HG03575 (cell line): ENCODE measurements around the gene PRKG1.

ENCODE experiments used
- ATAC-seq: cut with Tn5 transposase; IDR thresholded peaks from one replicate; pipeline ENCODE4 v1.9.1; 2021; ENCODE audit not compliant: unreplicated experiment, insufficient number of reproducible peaks, low FRiP score; ENCODE audit errors: extremely low read depth

PRKG1 gene

DNA sequence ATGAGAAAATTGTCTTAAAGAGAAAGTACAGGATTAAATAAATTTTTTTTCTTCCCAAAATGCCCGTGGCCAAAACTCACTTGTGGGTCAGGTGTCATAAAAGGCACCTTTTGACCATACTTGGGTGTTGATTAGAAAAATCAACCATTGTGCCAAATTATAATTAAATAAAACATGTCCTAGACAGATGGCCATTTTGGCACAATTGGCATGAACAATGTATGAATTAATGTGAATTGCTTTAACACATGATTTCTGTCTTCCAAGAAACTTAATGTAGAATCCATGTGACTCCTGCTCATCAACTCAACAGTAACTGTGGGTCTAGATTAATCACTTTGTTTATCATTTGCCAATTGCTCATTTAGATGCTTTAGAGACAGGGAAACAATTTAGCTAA, 561.1 kb downstream of the PRKG1 start:
- no peak for ATAC-seq

DNA sequence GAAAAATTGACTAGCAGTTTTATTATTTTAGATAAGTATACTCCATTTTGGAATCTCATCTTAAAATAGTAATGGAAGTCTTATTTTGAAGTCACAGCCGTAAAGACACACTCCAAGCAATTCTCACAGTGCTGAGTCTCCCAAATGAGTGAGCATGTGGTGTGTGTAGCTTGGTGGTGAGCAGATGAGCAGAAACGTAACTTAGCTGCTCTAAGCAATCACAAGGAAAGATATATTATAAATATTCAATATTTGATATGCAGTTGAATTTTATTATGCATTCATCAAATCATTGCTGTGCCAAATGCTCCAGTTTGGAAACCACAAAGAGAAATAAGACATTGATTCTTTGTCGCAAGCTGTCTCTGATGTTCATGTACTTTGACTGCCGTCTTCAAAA, 563.9 kb downstream of the PRKG1 start:
- ATAC-seq: no peak

DNA sequence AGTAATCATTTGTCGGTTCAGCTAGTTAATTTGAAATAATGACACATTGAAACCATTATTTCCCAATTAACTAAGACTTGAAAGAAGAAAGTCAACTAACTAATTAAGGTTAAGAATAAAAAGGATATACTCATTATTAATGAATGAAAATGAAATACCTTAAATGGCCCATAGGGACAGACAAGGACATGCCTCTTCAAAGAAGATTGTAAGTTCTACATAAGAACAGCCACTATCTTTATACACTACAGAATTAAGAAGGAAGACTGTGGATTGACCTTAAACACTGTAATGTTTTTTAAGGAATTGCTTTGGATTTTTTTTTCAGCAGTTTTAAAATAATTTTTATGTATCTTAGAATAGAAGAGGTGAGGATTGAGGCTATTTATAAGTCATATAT, 564.5 kb downstream of the PRKG1 start:
- ATAC-seq: no peak

DNA sequence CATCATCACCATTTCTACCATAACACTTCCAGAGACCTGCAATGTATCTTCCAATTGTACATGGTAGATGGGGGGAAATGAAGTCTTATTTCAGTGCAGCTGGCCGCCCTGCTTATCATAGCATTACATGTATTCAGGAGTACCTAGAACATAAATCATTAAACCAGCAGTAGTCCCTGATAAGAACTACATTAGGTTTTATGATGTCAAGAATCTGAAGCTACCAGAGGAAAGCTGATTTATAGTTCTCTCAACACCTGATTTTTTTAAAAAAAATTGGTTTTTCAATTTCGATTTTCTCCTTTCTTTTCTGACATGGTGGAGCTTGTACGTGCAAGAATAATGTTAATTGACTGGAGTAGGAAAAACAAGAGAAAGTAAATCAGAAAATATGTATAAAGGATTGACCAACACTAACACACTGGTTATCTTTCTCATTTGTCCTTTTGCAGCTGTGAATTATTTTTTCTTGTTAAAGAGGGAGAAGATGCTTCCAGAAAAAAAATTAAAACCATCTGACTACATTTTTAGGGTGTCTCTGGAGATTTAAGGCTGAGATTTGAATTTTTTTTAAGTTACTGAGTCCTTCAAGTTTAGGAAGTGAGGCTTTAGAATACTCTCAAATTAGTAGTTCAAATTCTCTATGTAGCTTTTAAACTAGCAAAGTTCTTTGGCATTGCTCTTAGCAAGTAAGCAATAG, 566.0 kb downstream of the PRKG1 start:
- no peak for ATAC-seq

DNA sequence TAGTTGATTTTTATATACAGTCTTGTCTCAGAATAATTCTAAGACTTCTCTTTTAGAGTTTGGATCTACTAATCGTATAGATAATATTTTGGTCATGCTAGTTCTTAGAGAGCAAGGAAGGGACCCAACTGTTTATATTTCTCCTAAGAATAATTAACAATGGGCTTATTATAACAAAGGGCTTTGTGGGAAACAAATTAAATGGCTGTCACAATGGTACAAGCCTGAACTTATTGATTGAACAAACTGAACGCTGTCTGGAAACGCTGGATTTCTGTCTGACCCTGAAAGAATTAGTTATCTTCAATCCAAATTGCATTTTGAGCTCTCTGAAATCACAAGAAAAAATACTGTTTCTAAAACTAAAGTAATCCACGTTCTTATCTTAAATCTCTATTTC, 568.3 kb downstream of the PRKG1 start:
- no peak for ATAC-seq

DNA sequence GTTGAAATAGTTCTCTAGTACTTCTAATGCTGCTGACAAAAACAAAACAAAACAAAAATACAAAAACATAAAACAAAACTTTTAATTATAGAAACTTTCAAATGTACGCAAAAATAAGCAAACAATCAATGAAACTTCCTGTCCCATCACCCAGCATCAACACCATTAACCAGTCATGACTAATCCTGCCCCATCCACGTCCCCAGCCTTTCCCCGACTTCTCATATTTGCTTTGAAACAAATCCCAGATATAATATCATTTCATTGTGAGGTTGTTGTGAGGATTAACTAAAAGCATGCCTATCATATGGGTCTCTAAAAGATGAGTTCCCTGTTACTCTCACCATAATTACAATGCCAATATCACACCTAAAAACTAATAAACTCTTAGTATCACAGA, 569.4 kb downstream of the PRKG1 start:
- ATAC-seq: no peak

DNA sequence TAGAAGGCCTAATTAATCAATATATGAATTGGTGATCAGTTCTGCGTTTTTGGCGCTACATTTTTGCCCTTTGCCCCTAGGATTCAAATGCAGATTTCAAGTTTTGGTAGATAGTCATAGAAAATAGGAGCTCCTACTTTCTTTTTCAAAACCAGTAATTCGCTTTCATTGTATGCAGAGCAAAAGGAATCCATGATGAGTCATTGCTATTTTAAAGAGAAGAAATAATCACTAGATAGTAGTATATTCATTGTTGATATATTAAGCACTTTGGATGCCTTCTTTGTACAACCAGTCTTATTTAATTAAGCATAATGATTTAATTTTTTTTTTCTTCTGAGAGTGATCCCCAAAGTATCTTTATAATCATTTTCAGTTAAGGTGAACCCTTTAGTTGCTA, 574.8 kb downstream of the PRKG1 start:
- no peak for ATAC-seq

DNA sequence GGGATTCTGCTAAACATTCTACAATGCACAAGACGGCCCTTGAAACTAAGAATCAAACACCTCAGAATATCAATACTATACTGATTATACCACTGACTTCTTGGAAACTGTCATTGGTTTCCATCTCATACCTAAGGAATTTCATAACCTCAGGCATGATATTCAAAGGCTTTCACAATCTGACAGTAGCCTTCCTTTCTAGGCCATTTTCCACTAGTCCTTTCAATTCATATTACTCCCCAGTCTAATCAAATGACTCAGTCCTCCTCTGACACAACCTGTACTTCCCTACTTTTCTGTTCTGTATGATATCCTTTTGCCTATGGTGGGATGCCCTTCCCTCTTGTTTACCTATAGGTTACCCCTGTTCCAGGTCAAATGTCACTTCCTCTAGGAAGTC, 576.8 kb downstream of the PRKG1 start:
- no peak for ATAC-seq

DNA sequence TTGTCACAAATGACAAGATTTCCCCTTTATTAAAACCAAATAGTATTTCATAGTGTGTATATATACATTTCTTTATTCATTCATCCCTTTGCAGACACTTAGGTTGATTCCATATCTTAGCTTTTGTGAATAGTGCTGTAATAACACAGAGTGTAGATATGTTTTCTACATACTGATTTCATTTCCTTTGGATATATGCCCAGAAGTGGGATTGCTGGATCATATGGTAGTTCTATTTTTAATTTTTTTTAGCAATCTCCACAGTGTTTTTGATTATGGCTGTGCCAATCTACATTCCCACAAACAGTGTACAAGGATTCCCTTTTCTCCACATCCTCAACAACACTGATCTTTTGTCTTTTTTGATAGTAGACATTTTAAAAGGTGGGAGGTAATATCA, 578.7 kb downstream of the PRKG1 start:
- no peak for ATAC-seq

DNA sequence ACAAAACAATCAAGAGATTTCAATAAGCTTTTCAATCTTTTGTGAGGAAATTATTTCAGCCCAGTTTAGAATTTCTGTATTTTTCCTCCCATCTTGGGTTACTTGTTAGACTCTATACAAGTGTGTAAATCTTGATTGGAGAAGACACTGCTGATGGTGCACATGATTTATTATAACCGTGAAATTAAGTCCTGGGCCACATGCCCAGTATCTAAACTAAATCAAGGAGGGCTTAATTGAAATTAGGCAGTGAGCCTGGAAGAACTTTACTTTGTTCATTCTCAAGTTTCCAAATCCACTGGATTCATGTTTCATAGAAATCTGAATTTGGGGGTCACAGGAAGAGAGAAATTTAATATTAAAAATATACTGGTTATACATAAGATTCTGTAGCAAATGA, 580.6 kb downstream of the PRKG1 start:
- no peak for ATAC-seq

DNA sequence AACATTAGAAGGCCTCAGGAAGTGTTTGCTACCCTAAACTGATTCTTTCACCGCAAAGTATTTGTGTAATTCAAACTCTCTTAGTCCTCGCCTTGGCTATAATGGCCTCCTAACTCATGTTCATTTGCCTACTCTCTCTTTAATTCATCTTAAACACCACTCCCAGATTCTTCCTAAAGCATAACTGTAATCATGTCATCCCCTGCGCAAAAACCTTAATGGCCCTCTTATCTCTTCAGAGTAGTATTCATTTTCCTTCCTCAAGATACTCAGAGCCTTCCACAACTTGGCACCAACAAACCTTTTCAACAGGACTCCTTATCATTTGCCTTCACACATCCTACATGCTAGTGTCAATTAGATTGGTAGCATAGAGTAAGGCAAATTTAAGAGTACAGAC, 582.2 kb downstream of the PRKG1 start:
- no peak for ATAC-seq

DNA sequence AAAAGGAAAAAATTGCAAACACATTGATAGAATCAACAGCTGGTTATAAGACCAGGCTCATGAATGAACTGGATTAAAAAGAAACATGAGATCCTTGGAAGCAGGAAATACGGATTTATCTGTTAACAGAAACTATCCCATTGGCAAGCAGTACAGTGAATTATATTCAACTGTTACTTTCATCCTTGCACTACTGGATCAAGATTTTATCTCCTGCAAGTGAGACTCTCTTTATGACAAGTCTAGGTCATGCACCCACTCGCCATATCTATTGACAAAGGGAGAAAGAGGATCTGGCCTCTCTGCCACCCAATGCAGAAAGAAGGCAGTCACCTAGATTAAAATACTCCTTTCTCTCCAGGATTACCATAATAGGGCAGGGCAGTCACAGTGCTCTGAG, 583.7 kb downstream of the PRKG1 start:
- ATAC-seq: no peak

DNA sequence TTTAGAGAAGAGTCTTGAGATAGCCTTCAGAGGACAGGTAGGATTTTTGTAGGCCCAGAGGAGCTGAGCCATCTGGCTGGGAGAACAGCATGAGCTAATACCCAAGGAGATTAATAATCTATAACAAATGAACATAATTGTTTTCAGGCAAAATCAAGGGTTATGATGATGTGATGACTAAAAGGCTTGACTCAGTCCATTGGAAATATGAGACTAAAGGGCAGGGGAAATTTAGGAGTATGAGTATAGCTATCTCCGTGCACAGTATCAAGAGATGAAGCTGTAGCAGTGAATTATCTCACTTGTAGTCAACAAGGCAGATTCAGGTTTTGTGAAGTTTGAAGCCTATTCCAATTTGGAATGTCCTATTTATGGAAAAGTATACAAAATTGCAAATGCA, 585.1 kb downstream of the PRKG1 start:
- no peak for ATAC-seq

DNA sequence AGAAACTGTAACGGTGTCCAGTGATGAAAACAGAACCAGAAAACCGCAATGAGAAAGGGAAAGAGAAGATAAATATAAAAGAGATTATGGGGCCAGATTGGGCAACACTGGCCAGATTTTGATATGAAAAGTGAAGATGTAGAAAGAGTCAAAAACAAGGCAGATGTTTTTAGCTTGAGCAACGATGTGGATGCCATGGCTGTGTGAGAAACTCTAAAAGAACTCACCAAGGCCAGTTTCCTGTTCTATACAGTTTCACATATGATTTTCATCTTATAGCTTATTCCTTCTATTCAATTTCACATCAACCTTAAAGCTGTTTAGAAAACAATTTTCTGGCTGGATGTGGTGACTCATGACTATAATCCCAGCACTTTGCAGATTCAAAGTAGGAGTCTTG, 588.8 kb downstream of the PRKG1 start:
- ATAC-seq: no peak

DNA sequence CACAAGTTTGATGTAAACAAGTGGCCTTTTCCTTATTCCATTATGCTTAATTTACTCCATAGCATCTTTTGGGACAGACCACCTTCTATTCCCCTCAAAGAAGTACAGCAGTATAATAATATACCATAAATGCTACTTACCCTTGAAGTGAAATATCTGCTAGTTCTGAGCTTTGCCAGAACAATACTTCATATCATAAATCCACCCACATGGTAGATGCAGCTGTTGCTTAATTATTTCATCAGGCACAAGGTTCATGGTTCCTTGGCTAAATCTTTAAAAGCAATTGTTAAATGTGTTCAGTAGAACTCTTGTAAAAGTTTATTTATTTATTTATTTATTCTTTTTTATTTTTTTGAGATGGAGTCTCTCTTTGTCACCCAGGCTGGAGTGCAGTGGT, 592.2 kb downstream of the PRKG1 start:
- no peak for ATAC-seq

DNA sequence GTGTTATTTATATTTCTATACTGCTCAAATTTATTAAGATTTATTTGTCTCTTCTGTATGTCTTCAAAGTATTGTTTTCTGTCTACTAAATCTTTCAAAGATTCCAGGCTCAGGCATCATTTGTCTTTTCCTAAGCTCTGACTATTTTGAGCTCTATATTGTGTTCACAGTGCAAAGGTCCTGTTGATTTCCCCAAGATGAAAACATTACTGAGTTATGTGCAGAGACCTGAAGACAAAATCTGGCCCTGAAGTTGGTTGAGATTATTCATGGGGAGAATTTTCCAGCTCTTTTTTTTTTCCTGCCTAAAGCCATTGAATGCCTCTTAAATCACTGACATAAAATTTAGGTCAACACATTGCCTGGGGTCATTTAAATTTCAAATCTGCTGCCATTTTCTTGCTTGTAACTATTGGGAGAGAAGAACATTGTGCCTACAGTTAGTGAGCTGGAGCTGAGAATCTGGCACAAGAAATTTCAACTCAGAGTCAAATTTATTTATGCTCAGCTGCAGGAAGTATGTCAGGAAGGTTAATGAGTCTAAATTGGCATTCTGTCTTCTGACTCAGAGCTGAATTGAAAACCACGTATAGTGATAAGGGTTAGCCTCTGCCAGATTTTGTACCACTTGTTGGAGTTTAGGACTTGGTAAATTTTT, 593.5 kb downstream of the PRKG1 start:
- ATAC-seq: no peak

DNA sequence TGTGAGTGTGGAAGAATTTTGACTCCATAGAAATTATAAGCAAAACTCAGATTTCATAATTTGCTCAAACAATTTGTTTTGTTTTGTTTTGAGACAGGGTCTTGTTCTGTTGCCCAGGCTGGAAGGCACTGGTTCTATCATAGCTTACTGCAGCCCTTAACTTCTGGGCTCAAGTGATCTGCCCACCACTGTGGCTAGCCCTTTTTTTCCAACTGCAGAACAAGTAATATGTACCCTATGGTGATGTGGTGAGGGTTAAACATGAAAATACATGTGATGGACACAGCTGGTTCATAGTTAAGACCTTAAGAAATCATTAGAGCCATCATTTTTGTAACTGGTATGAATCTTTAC, 594.0 kb downstream of the PRKG1 start:
- ATAC-seq: no peak

DNA sequence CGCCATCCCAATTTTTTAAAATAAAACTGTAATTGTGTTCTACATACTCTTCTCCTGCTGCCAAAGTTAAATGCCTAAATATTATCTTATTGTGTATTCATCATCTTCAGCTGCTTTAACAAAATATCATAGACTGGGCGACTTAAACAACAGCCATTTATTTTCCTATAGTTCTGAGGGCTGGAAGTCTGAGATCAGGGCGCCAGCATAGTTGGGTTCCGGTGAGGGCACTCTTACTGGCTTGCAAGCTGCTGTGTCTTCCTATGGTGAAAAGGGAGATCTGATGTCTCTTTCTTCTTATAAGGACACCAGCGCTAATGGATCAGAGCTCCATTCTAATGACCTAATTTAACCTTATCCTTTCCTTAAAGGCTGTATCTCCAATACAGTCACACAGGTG, 594.8 kb downstream of the PRKG1 start:
- ATAC-seq: no peak

DNA sequence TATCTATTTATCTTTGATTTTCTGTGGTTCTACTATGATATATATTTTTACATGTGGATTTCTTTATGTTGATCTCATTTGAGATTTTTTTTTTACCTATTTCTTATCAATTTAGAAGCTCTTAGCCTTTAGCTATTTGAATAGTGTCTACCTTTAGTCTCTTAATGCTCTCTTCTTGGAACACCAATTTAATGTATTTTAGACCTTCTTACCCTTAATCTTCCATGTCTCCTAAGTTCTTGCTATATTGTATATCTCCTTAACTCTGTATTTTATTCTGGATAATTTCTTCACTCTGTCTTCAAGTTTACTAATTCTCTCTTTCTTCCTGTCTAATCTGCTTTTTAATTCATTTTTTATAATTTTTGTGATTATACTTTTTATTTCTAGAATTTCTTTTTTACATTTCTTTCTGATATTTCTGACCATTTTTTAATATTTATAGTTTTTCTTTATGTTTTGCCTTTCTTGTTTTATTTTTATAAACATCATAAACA, 597.8 kb downstream of the PRKG1 start:
- no peak for ATAC-seq

DNA sequence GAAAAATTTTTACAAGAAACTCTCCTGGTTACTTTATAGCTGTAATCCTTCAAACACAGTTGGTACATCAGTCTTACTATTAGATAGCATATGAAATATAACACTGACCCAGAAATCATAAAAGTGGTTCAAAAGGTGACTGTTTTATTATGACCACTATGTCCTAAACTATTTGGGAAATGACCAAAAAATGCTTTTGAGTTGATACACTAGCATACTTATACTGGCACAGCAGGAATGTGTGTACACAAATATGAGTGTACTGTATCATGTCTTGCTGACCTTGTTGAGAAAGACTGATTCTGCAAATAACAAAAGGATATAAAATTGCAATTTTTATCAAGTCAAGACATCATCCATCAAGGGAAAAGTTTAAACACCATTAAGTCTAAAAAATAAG, 600.8 kb downstream of the PRKG1 start:
- ATAC-seq: no peak

DNA sequence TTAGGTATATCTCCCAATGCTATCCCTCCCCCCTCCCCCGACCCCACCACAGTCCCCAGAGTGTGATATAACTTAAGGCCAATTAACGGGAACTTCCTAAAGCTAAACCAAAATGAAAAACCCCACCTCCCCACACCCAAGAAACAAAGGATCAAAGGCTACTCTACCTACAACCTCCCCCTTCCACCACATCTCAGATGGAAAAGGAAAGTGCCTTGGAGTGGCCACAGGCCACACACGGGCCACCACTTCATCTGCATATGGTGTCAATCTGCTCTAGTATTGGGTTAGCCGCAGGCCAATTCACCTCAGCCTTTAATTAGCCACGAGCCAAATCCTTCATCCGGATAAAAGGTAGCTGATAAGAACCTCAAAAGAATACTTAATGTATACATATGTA, 605.6 kb downstream of the PRKG1 start:
- no peak for ATAC-seq
